Measurements from ENCODE around the gene BLOC1S3. TPM values are rescaled to one million over a fixed set of nuclear protein-coding genes. Genes with fewer than 3 reads are reported as not detected.

The BLOC1S3 gene
- total and polyA plus RNA-seq, 2 of the 4 experiments (the other 2 are of a cell fraction), result 1.1 to 4.9 TPM

- Histone ChIP-seq H2BK5ac (ENCODE audit: low read depth, low read length, poor library complexity, severe bottlenecking) (no peak overlapping the region), H3K14ac (replicated peaks; ENCODE audit: low read depth, low read length) (no peak overlapping the region), H2BK120ac (ENCODE audit: low read depth, low read length) (no peak overlapping the region), H2AK5ac (ENCODE audit: low read depth, low read length) (no peak overlapping the region), H3K56ac (ENCODE audit: extremely low read depth, insufficient read depth, low read length) (no peak overlapping the region), H3K9me1 (ENCODE audit: insufficient read depth, low read length) (peaks cover 7% of the 10 kb centered on the region; the same call in 1 of the 2 replicates), H3K4ac (ENCODE audit: low read depth, low read length) (no peak overlapping the region), H4K5ac (ENCODE audit: low read depth, low read length) (no peak overlapping the region), H2BK20ac (ENCODE audit: low read depth, low read length) (no peak overlapping the region), H3K79me1 (ENCODE audit: low read depth in 1 of 2, low read length in 2 of 2) (no peaks in the 10 kb centered on the region), H3K4me2 (ENCODE audit: low read depth, low read length) (peak overlapping the region; percentile 68), H3K36me3 (ENCODE audit: control insufficient read depth, insufficient read depth, low read length) (no peaks in the 10 kb centered on the region), H4K91ac (ENCODE audit: insufficient read depth, low read depth, low read length) (no peak overlapping the region), H3K9me3 (ENCODE audit: control insufficient read depth, insufficient read depth, low read length) (no peaks in the 10 kb centered on the region), H3K27me3 (ENCODE audit: control insufficient read depth, insufficient read depth, low read length) (peaks cover 25% of the 10 kb centered on the region), H2BK15ac (ENCODE audit: low read depth, low read length) (no peak overlapping the region), H3K4me3 (ENCODE audit: insufficient read depth, low read depth, low read length) (no peak overlapping the region), H3K9ac (ENCODE audit: low read depth, low read length) (no peak overlapping the region), H3K27ac (ENCODE audit: insufficient read depth, low read length) (no peak overlapping the region), H2AK9ac (replicated peaks; ENCODE audit: low read depth, low read length, poor library complexity) (peak overlapping the region; percentile 77), H4K8ac (ENCODE audit: low read depth in 2 of 2, low read length in 2 of 2) (no peak overlapping the region), H3K18ac (ENCODE audit: low read depth, low read length) (no peak overlapping the region), H2AFZ (replicated peaks; ENCODE audit: low read length, poor library complexity) (peak overlapping the region; percentile 86), H3K4me1 (ENCODE audit: control insufficient read depth, insufficient read depth, low read length) (peaks cover 18% of the 10 kb centered on the region), H4K20me1 (ENCODE audit: insufficient read depth, low read length) (peaks cover 8% of the 10 kb centered on the region), H3K23ac (ENCODE audit: low read depth, low read length) (0 out of 2 replicates have a peak overlapping the region, but pooled peaks have one; percentile 43)
- intact Hi-C loops (cut with micrococcal nuclease) (no loop called here), dilution Hi-C loops (cut with HindIII; ENCODE audit: low sequenced_read_pairs, unreplicated experiment) (no loop called here), in situ Hi-C loops (cut with MboI; ENCODE audit: low sequenced_read_pairs) (no loop called here)
- WGBS, 2 experiments (ENCODE audit: extremely low coverage in 2 of 2, insufficient read length in 1 of 2), result 9% methylated on average over 44 of the region's 69 CpGs; no CpG with 5 or more reads in 1 of the 2 experiments
- peak; percentile 39; the same call in 1 of the 2 replicates for TF ChIP-seq USF2 (IDR thresholded peaks at IDR 0.05; ENCODE audit: low read depth, low read length)
- peak; percentile 70; the same call in 1 of the 2 replicates for TF ChIP-seq MXI1 (IDR thresholded peaks at IDR 0.05; ENCODE audit: borderline replicate concordance, low read depth, low read length)
- no peak for TF ChIP-seq SMC3 (IDR thresholded peaks at IDR 0.05; ENCODE audit: low read depth, low read length)
- peak; percentile 93 for TF ChIP-seq BHLHE40 (IDR thresholded peaks at IDR 0.05; ENCODE audit: low read depth, low read length)
- DNase-seq (peak; percentile 48), ATAC-seq (ENCODE audit: low read depth) (peak; percentile 55)
- CTCF ChIA-PET, result no interaction called here
- POLR2A ChIA-PET (ENCODE audit: unreplicated experiment), result no interaction called here
- BruUV-seq (replicated peaks), result no TSS peak
These were observed 25.1 kb upstream of the BLOC1S3 start for GRCh38 chr19:45153339-45154063.
